GM06990 (cell line): ENCODE data around the gene CLK3.

Source experiments
- DNase-seq: peaks from one replicate; pipeline ENCODE4 v3.0.0-alpha.2; 2011; ENCODE audit not compliant: insufficient read length; ENCODE audit errors: extremely low read depth
- H3K27me3 ChIP-seq: replicated peaks from 2 replicates; pipeline ENCODE4 v1.6.0; 2011; ENCODE audit warnings: low read length; ENCODE audit not compliant: control insufficient read depth, insufficient read depth
- H3K36me3 ChIP-seq: 2 replicates; pipeline ENCODE4 v1.5.1; 2011; ENCODE audit warnings: low read length; ENCODE audit not compliant: control insufficient read depth, insufficient read depth
- H3K4me3 ChIP-seq: replicated peaks from 2 replicates; pipeline ENCODE4 v1.5.1; 2011; ENCODE audit warnings: low read depth, mild to moderate bottlenecking, control low read depth, low read length
- TF ChIP-seq, protein P1 (sequence below): IDR thresholded peaks from 2 replicates; pipeline ENCODE4 v1.5.1; 2011; ENCODE audit warnings: low read length, control low read depth, mild to moderate bottlenecking, inconsistent platforms; ENCODE audit not compliant: insufficient read depth, poor library complexity, severe bottlenecking

Gene CLK3

GRCh38 chr15:74631087-74631385, 15.4 kb downstream of the CLK3 start:
- Histone ChIP-seq H3K4me3 (no peak overlapping the region), H3K27me3 (no peaks in the 10 kb centered on the region), H3K36me3 (peaks cover 59% of the 10 kb centered on the region)
- DNase-seq: no peak
- TF ChIP-seq, protein P1, sequence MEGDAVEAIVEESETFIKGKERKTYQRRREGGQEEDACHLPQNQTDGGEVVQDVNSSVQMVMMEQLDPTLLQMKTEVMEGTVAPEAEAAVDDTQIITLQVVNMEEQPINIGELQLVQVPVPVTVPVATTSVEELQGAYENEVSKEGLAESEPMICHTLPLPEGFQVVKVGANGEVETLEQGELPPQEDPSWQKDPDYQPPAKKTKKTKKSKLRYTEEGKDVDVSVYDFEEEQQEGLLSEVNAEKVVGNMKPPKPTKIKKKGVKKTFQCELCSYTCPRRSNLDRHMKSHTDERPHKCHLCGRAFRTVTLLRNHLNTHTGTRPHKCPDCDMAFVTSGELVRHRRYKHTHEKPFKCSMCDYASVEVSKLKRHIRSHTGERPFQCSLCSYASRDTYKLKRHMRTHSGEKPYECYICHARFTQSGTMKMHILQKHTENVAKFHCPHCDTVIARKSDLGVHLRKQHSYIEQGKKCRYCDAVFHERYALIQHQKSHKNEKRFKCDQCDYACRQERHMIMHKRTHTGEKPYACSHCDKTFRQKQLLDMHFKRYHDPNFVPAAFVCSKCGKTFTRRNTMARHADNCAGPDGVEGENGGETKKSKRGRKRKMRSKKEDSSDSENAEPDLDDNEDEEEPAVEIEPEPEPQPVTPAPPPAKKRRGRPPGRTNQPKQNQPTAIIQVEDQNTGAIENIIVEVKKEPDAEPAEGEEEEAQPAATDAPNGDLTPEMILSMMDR: no peak

DNA sequence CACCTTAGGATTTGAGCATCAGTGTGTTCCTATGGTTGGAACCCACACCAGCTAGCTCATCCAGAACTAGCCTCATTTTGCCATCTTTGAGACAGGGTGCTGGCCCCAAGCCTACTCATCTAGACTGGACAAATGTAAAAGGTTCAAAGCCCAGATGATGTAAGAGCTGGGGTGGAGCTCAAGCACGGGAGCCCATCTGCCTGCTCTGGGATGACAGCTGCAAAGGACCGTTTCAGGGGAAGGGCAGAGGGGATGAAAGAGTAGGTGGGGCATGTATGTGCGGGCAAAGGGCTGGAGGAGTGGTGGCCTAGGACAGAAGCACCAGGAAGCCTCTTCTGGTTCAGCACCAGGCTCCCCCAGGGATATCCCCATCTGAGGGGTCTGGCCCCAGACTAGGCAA, 15.8 kb downstream of the CLK3 start:
- TF ChIP-seq, protein P1: no peak
- Histone ChIP-seq H3K4me3 (no peak overlapping the region), H3K36me3 (peaks cover 56% of the 10 kb centered on the region), H3K27me3 (no peaks in the 10 kb centered on the region)
- DNase-seq: no peak

DNA sequence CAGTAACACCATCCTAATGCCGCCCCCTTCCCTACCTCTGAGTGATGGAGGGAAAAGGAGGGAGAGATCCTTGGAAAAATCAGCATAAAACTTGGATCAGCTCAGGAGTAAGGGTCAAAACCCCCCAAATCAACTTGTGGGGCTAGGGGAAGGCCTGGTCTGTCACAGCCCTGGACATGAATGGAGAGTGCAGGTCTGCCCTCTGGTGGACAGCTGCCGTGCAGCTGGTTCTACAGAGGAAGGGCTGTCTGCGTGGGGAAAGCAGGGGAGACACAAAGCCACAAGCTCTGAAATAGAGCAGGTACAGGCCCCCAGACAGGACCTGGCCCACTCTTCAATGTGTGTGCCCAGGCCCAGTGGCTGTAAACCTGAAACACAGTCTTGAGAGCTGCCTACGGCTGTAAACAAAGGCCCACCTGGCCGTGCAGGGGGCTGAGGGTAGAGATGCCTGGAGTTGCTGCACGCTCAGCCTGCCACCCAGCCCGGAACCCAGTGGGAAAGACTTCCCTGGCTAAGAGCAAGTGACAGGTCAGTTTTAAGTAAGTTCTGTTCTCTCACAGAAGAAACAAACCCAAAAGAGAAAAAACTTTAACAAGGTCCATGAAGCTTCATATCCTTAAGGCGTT, 16.4 kb downstream of the CLK3 start:
- H3K36me3 ChIP-seq: peaks cover 53% of the 10 kb centered on the region

GRCh38 chr15:74632601-74633000, 17.0 kb downstream of the CLK3 start:
- TF ChIP-seq, protein P1: no peak
- no peak overlapping the region for H3K4me3 ChIP-seq
- DNase-seq: no peak
- no peaks in the 10 kb centered on the region for H3K27me3 ChIP-seq
- peaks cover 53% of the 10 kb centered on the region for H3K36me3 ChIP-seq

More for the DNA sequence above, 16.4 kb downstream of the CLK3 start:
- Histone ChIP-seq H3K27me3 (no peaks in the 10 kb centered on the region), H3K4me3 (no peak overlapping the region)
- TF ChIP-seq, protein P1: peak; percentile 97
- no peak for DNase-seq

- Histone ChIP-seq H3K27me3 (no peaks in the 10 kb centered on the region), H3K4me3 (no peak overlapping the region), H3K36me3 (peaks cover 45% of the 10 kb centered on the region)
- DNase-seq: no peak
- TF ChIP-seq, protein P1: no peak
Observed at GRCh38 chr15:74633781-74634180, 18.1 kb downstream of the CLK3 start.

- Histone ChIP-seq H3K4me3 (no peak overlapping the region), H3K36me3 (peaks cover 35% of the 10 kb centered on the region), H3K27me3 (no peaks in the 10 kb centered on the region)
- TF ChIP-seq, protein P1: peak; percentile 87
- peak; percentile 48 for DNase-seq
Observed at GRCh38 chr15:74635228-74635627, 19.6 kb downstream of the CLK3 start.
